ENCODE data around the gene GPBP1L1. TPM values are rescaled to one million over a fixed set of nuclear protein-coding genes. Genes with fewer than 3 reads are reported as not detected.

Gene GPBP1L1
- total and polyA plus RNA-seq, 9 of the 15 experiments (the other 6 are each of a cell fraction or from before 2014, with no cell fraction given): 86.0 to 216 (median 138) TPM

GRCh38 chr1:45687754-45688740 is 1.7 kb upstream of the GPBP1L1 start, which contains the start of gene TMEM69 (continued):
- TF ChIP-seq ZNF407 (IDR thresholded peaks at IDR 0.05; ENCODE audit: low read depth) (peak; percentile 7; the same call in 1 of the 2 replicates), ZC3H8 (IDR thresholded peaks at IDR 0.05) (no peak), ZFP1 (CRISPR knock-in tag; IDR thresholded peaks at IDR 0.05) (0 out of 2 replicates have a peak, but pooled peaks have one; percentile 23), ZNF57 (CRISPR knock-in tag; IDR thresholded peaks at IDR 0.05) (peak; percentile 83; the same call in 1 of the 2 replicates), AFF4 (CRISPR knock-in tag; IDR thresholded peaks at IDR 0.05) (0 out of 2 replicates have a peak, but pooled peaks have one; percentile 69), SIX5 (IDR thresholded peaks at IDR 0.05; ENCODE audit: borderline replicate concordance in 1 of 2, insufficient read depth in 1 of 2, low read depth in 1 of 2, low read length in 2 of 2) (peak in 1 of 2 experiments; percentile 22; a peak in 1 of 4 replicates), NRF1 (conservative IDR thresholded peaks at IDR 0.05 in 1 of 2, IDR thresholded peaks at IDR 0.05 in 1 of 2) (peak in 1 of 2 experiments; percentile 30; a peak in 2 of 4 replicates), GTF3C2 (IDR thresholded peaks at IDR 0.05; ENCODE audit: borderline replicate concordance, extremely low read depth, insufficient read length) (no peak), ZNF140 (CRISPR knock-in tag; IDR thresholded peaks at IDR 0.05) (no peak)

Data from K562 (cell line).